Hematopoietic multipotent progenitor cell (in vitro differentiated cells): Measurements from ENCODE around the gene GARRE1. TPM values are rescaled to one million over a fixed set of nuclear protein-coding genes. Genes with fewer than 3 reads are reported as not detected.
A peak's percentile ranks its signal among the peaks of the same experiment; 100 is the strongest.
"Not testable (repeated sequence)": the region's sequence is repeated elsewhere in the genome, so short reads cannot be mapped to it uniquely, and the experiment has no call there.

Source experiments
- DNase-seq, 3 donors: peaks; one replicate each; pipeline ENCODE4 v3.0.0-alpha.2; 2011 to 2015; ENCODE audit warnings: low read depth in 2 of 3, low spot score in 2 of 3
- total RNA-seq: library from RNA; depleted of rRNA; stranded (reverse); fragments of >200 nt; gene quantifications from one replicate; pipeline ENCODE4 v1.2.3, GENCODE V29; 2012

GARRE1 gene
- total RNA-seq, 1 donor: 7.3 TPM

- no peak for DNase-seq
These were observed 22.9 kb upstream of the GARRE1 start for GRCh38 chr19:34231439-34231838.

- peak in 2 of 3 donors; percentile 23 to 31 for DNase-seq
These were observed 21.5 kb upstream of the GARRE1 start for GRCh38 chr19:34232566-34233481.

GRCh38 chr19:34235425-34235940 lies 18.9 kb upstream of the GARRE1 start:
- DNase-seq: no peak

- no peak for DNase-seq
These were observed 18.0 kb upstream of the GARRE1 start for GRCh38 chr19:34236035-34236987.

- no peak for DNase-seq
These were observed 17.1 kb upstream of the GARRE1 start for GRCh38 chr19:34237283-34237682.

GRCh38 chr19:34237939-34238338 lies 16.4 kb upstream of the GARRE1 start:
- no peak for DNase-seq

- peak in 1 of 3 donors; percentile 11 for DNase-seq
These were observed 12.6 kb upstream of the GARRE1 start for GRCh38 chr19:34241513-34242337.

- DNase-seq: not testable (repeated sequence)
These were observed 11.0 kb upstream of the GARRE1 start for GRCh38 chr19:34243138-34243875.

- DNase-seq: no peak
These were observed 10.3 kb upstream of the GARRE1 start for GRCh38 chr19:34243876-34244578.

- no peak for DNase-seq
These were observed 9.6 kb upstream of the GARRE1 start for GRCh38 chr19:34244611-34245299.

- DNase-seq: no peak
These were observed 8.0 kb upstream of the GARRE1 start for GRCh38 chr19:34246340-34246739.

GRCh38 chr19:34248941-34249340 lies 5.4 kb upstream of the GARRE1 start:
- DNase-seq: no peak

GRCh38 chr19:34253167-34253566 lies 1.2 kb upstream of the GARRE1 start:
- DNase-seq: not testable (repeated sequence)

GRCh38 chr19:34253681-34254045 lies 691 bp upstream of the GARRE1 start:
- DNase-seq: not testable (repeated sequence)

- peak in 2 of 3 donors; percentile 43 to 46 for DNase-seq
These were observed 511 bp downstream of the GARRE1 start for GRCh38 chr19:34254698-34255432.

GRCh38 chr19:34255546-34255945 lies 1.2 kb downstream of the GARRE1 start:
- DNase-seq: no peak

GRCh38 chr19:34256835-34257558 lies 2.6 kb downstream of the GARRE1 start:
- DNase-seq: no peak
